Renal pelvis (tissue), 4 donors: ENCODE results near the gene ATP4A. TPM values are rescaled to one million over a fixed set of nuclear protein-coding genes. Genes with fewer than 3 reads are reported as not detected.
A peak's percentile ranks its signal among the peaks of the same experiment; 100 is the strongest.

Source experiments
- DNase-seq: peaks from one replicate; pipeline ENCODE4 v3.0.0-alpha.2; 2013
- polyA plus RNA-seq, 3 donors: library from polyadenylated mRNA; unstranded; fragments of 120-200 nt; gene quantifications; one replicate each; pipeline ENCODE4 v1.2.1, GENCODE V29; 2013; ENCODE audit not compliant: insufficient read length in 3 of 3

Gene ATP4A
- polyA plus RNA-seq, 3 donors = 0.03 TPM; not detected in 2

GRCh38 chr19:35525873-35526272 is 37.6 kb downstream of the ATP4A start:
- no peak for DNase-seq

GRCh38 chr19:35524181-35524837 is 39.1 kb downstream of the ATP4A start:
- DNase-seq = no peak

GRCh38 chr19:35522745-35523327 is 40.6 kb downstream of the ATP4A start:
- DNase-seq = no peak

GRCh38 chr19:35521124-35521743 is 42.2 kb downstream of the ATP4A start:
- no peak for DNase-seq

GRCh38 chr19:35519291-35519690 is 44.2 kb downstream of the ATP4A start:
- no peak for DNase-seq

- DNase-seq = no peak
These were observed 45.1 kb downstream of the ATP4A start for GRCh38 chr19:35518313-35518712.

- no peak for DNase-seq
These were observed 46.1 kb downstream of the ATP4A start for GRCh38 chr19:35517342-35517741.

- DNase-seq = no peak
These were observed 47.1 kb downstream of the ATP4A start for GRCh38 chr19:35516310-35516709.

GRCh38 chr19:35514282-35514809 is 49.1 kb downstream of the ATP4A start:
- DNase-seq = peak; percentile 23

- no peak for DNase-seq
These were observed 49.7 kb downstream of the ATP4A start, which contains the start of gene DMKN for GRCh38 chr19:35513628-35514281. Gene DMKN (minus strand): TSS chr19:35513649. CDS start chr19:35513475, 174 bp downstream.

- no peak for DNase-seq
These were observed 50.4 kb downstream of the ATP4A start for GRCh38 chr19:35512831-35513627.

- no peak for DNase-seq
These were observed 52.1 kb downstream of the ATP4A start for GRCh38 chr19:35511337-35511736.

GRCh38 chr19:35510626-35510964 is 52.9 kb downstream of the ATP4A start:
- no peak for DNase-seq

- peak; percentile 89 for DNase-seq
These were observed 53.4 kb downstream of the ATP4A start for GRCh38 chr19:35509861-35510625.

- peak; percentile 40 for DNase-seq
These were observed 54.3 kb downstream of the ATP4A start for GRCh38 chr19:35509018-35509652.

GRCh38 chr19:35508129-35508528 is 55.3 kb downstream of the ATP4A start:
- DNase-seq = no peak

- DNase-seq = no peak
These were observed 55.9 kb downstream of the ATP4A start for GRCh38 chr19:35507561-35507960.

- DNase-seq = no peak
These were observed 57.4 kb downstream of the ATP4A start for GRCh38 chr19:35506011-35506410.

- no peak for DNase-seq
These were observed 60.7 kb downstream of the ATP4A start for GRCh38 chr19:35502751-35503150.

- DNase-seq = no peak
These were observed 61.8 kb downstream of the ATP4A start for GRCh38 chr19:35501684-35502083.
